ENCODE data around the gene WDR45B.
"Not testable (repeated sequence)": the region's sequence is repeated elsewhere in the genome, so short reads cannot be mapped to it uniquely, and the experiment has no call there.

Gene WDR45B

GRCh38 chr17:82592767-82593589 is 55.3 kb downstream of the WDR45B start:
- H3K9me3 ChIP-seq (ENCODE audit: insufficient read depth, low read depth, low read length), result no peaks in the 10 kb centered on the region
- H3K27ac ChIP-seq (ENCODE audit: low read length), result no peak overlapping the region
- H3K36me3 ChIP-seq (ENCODE audit: insufficient read depth, low read depth, low read length), result peaks cover 51% of the 10 kb centered on the region
- no peaks in the 10 kb centered on the region for H3K27me3 ChIP-seq (ENCODE audit: insufficient read depth, low read length)
- no peaks in the 10 kb centered on the region for H3K4me1 ChIP-seq (ENCODE audit: insufficient read depth, low read length)
- H3K9ac ChIP-seq (ENCODE audit: low read depth, low read length), result peak overlapping the region; percentile 33
- H3K4me3 ChIP-seq (ENCODE audit: low read length), result peak overlapping the region; percentile 53

GRCh38 chr17:82592289-82592766 is 55.9 kb downstream of the WDR45B start:
- peaks cover 58% of the 10 kb centered on the region for H3K36me3 ChIP-seq (ENCODE audit: insufficient read depth, low read depth, low read length)
- H3K27ac ChIP-seq (ENCODE audit: low read length), result no peak overlapping the region
- H3K4me1 ChIP-seq (ENCODE audit: insufficient read depth, low read length), result no peaks in the 10 kb centered on the region

GRCh38 chr17:82590881-82591539 is 57.2 kb downstream of the WDR45B start:
- no peaks in the 10 kb centered on the region for H3K9me3 ChIP-seq (ENCODE audit: insufficient read depth, low read depth, low read length)

More at GRCh38 chr17:82592289-82592766, 55.9 kb downstream of the WDR45B start:
- no peaks in the 10 kb centered on the region for H3K27me3 ChIP-seq (ENCODE audit: insufficient read depth, low read length)
- no peak overlapping the region for H3K9ac ChIP-seq (ENCODE audit: low read depth, low read length)
- no peaks in the 10 kb centered on the region for H3K9me3 ChIP-seq (ENCODE audit: insufficient read depth, low read depth, low read length)
- no peak overlapping the region for H3K4me3 ChIP-seq (ENCODE audit: low read length)

GRCh38 chr17:82590216-82590615 is 58.0 kb downstream of the WDR45B start:
- H3K4me3 ChIP-seq (ENCODE audit: low read length), result no peak overlapping the region
- H3K36me3 ChIP-seq (ENCODE audit: insufficient read depth, low read depth, low read length), result peaks cover 55% of the 10 kb centered on the region
- no peak overlapping the region for H3K27ac ChIP-seq (ENCODE audit: low read length)
- no peaks in the 10 kb centered on the region for H3K4me1 ChIP-seq (ENCODE audit: insufficient read depth, low read length)
- no peaks in the 10 kb centered on the region for H3K27me3 ChIP-seq (ENCODE audit: insufficient read depth, low read length)
- no peak overlapping the region for H3K9ac ChIP-seq (ENCODE audit: low read depth, low read length)
- no peaks in the 10 kb centered on the region for H3K9me3 ChIP-seq (ENCODE audit: insufficient read depth, low read depth, low read length)

More at GRCh38 chr17:82590881-82591539, 57.2 kb downstream of the WDR45B start:
- H3K27ac ChIP-seq (ENCODE audit: low read length), result no peak overlapping the region
- H3K36me3 ChIP-seq (ENCODE audit: insufficient read depth, low read depth, low read length), result peaks cover 55% of the 10 kb centered on the region
- no peak overlapping the region for H3K4me3 ChIP-seq (ENCODE audit: low read length)
- no peak overlapping the region for H3K9ac ChIP-seq (ENCODE audit: low read depth, low read length)
- H3K27me3 ChIP-seq (ENCODE audit: insufficient read depth, low read length), result no peaks in the 10 kb centered on the region
- H3K4me1 ChIP-seq (ENCODE audit: insufficient read depth, low read length), result no peaks in the 10 kb centered on the region

GRCh38 chr17:82589851-82590180 is 58.4 kb downstream of the WDR45B start:
- no peak overlapping the region for H3K27ac ChIP-seq (ENCODE audit: low read length)

GRCh38 chr17:82588266-82589175 is 59.7 kb downstream of the WDR45B start:
- Histone ChIP-seq H3K9me3 (ENCODE audit: insufficient read depth, low read depth, low read length) (no peaks in the 10 kb centered on the region), H3K27ac (ENCODE audit: low read length) (no peak overlapping the region), H3K4me1 (ENCODE audit: insufficient read depth, low read length) (no peaks in the 10 kb centered on the region), H3K9ac (ENCODE audit: low read depth, low read length) (no peak overlapping the region), H3K36me3 (ENCODE audit: insufficient read depth, low read depth, low read length) (peaks cover 60% of the 10 kb centered on the region), H3K27me3 (ENCODE audit: insufficient read depth, low read length) (no peaks in the 10 kb centered on the region), H3K4me3 (ENCODE audit: low read length) (no peak overlapping the region)

More at GRCh38 chr17:82589851-82590180, 58.4 kb downstream of the WDR45B start:
- H3K36me3 ChIP-seq (ENCODE audit: insufficient read depth, low read depth, low read length), result peaks cover 55% of the 10 kb centered on the region
- no peak overlapping the region for H3K4me3 ChIP-seq (ENCODE audit: low read length)
- no peaks in the 10 kb centered on the region for H3K4me1 ChIP-seq (ENCODE audit: insufficient read depth, low read length)
- H3K9ac ChIP-seq (ENCODE audit: low read depth, low read length), result no peak overlapping the region
- no peaks in the 10 kb centered on the region for H3K9me3 ChIP-seq (ENCODE audit: insufficient read depth, low read depth, low read length)
- H3K27me3 ChIP-seq (ENCODE audit: insufficient read depth, low read length), result no peaks in the 10 kb centered on the region

- no peak overlapping the region for H3K4me3 ChIP-seq (ENCODE audit: low read length)
- peaks cover 70% of the 10 kb centered on the region for H3K36me3 ChIP-seq (ENCODE audit: insufficient read depth, low read depth, low read length)
- H3K4me1 ChIP-seq (ENCODE audit: insufficient read depth, low read length), result no peaks in the 10 kb centered on the region
- no peaks in the 10 kb centered on the region for H3K9me3 ChIP-seq (ENCODE audit: insufficient read depth, low read depth, low read length)
- H3K27me3 ChIP-seq (ENCODE audit: insufficient read depth, low read length), result no peaks in the 10 kb centered on the region
- no peak overlapping the region for H3K9ac ChIP-seq (ENCODE audit: low read depth, low read length)
- H3K27ac ChIP-seq (ENCODE audit: low read length), result no peak overlapping the region
Measured at GRCh38 chr17:82587234-82588086, 60.8 kb downstream of the WDR45B start.

- Histone ChIP-seq H3K27ac (ENCODE audit: low read length) (no peak overlapping the region), H3K36me3 (ENCODE audit: insufficient read depth, low read depth, low read length) (peaks cover 76% of the 10 kb centered on the region), H3K4me1 (ENCODE audit: insufficient read depth, low read length) (no peaks in the 10 kb centered on the region), H3K9me3 (ENCODE audit: insufficient read depth, low read depth, low read length) (no peaks in the 10 kb centered on the region), H3K9ac (ENCODE audit: low read depth, low read length) (no peak overlapping the region), H3K4me3 (ENCODE audit: low read length) (no peak overlapping the region), H3K27me3 (ENCODE audit: insufficient read depth, low read length) (no peaks in the 10 kb centered on the region)
Measured at GRCh38 chr17:82586576-82587233, 61.5 kb downstream of the WDR45B start.

- H3K4me1 ChIP-seq (ENCODE audit: insufficient read depth, low read length); H3K27ac ChIP-seq (ENCODE audit: low read length); H3K9me3 ChIP-seq (ENCODE audit: insufficient read depth, low read depth, low read length); H3K27me3 ChIP-seq (ENCODE audit: insufficient read depth, low read length); H3K4me3 ChIP-seq (ENCODE audit: low read length); H3K9ac ChIP-seq (ENCODE audit: low read depth, low read length): not testable (repeated sequence)
- H3K36me3 ChIP-seq (ENCODE audit: insufficient read depth, low read depth, low read length), result peaks cover 75% of the 10 kb centered on the region
Measured at GRCh38 chr17:82585935-82586575, 62.2 kb downstream of the WDR45B start.

- H3K9me3 ChIP-seq (ENCODE audit: insufficient read depth, low read depth, low read length), result no peaks in the 10 kb centered on the region
- no peak overlapping the region for H3K9ac ChIP-seq (ENCODE audit: low read depth, low read length)
- peaks cover 70% of the 10 kb centered on the region for H3K36me3 ChIP-seq (ENCODE audit: insufficient read depth, low read depth, low read length)
- no peak overlapping the region for H3K27ac ChIP-seq (ENCODE audit: low read length)
- no peaks in the 10 kb centered on the region for H3K27me3 ChIP-seq (ENCODE audit: insufficient read depth, low read length)
- no peak overlapping the region for H3K4me3 ChIP-seq (ENCODE audit: low read length)
- no peaks in the 10 kb centered on the region for H3K4me1 ChIP-seq (ENCODE audit: insufficient read depth, low read length)
Measured at GRCh38 chr17:82583720-82584234, 64.5 kb downstream of the WDR45B start.
